WTC11 (cell line): ENCODE results near the gene A2ML1. TPM values are rescaled to one million over a fixed set of nuclear protein-coding genes. Genes with fewer than 3 reads are reported as not detected.

Experiments
- ATAC-seq: fragments of 200-7000 bp; cut with Tn5 transposase; 2 replicates; pipeline ENCODE4 v1.10.0; 2021; ENCODE audit warnings: mild to moderate bottlenecking, moderate library complexity
- CTCF ChIA-PET: fragments of 300-600 bp; sonication (Branson Sonifier 250); formaldehyde crosslinking; loops from one replicate; lab custom pipeline; 2021; ENCODE audit warnings: antibody characterized with exemption; lab: Charles Lee
- POLR2A ChIA-PET: fragments of 350-600 bp; sonication (Branson Sonifier 250); formaldehyde crosslinking; loops from one replicate; lab custom pipeline; 2021; ENCODE audit warnings: antibody characterized with exemption; lab: Charles Lee
- DNase-seq: peaks from one replicate; pipeline ENCODE4 v3.0.0; 2021; ENCODE audit warnings: low spot score
- H3K27ac Mint-ChIP-seq: 2 replicates; pipeline ENCODE4 v1.8.0; 2021; ENCODE audit warnings: mixed read lengths
- H3K27me3 Mint-ChIP-seq: 2 replicates; pipeline ENCODE4 v1.8.0; 2021; ENCODE audit warnings: low read depth, mild to moderate bottlenecking, moderate library complexity, mixed read lengths
- H3K36me3 Mint-ChIP-seq: 2 replicates; pipeline ENCODE4 v1.8.0; 2021; ENCODE audit warnings: mixed read lengths
- H3K4me1 Mint-ChIP-seq: 2 replicates; pipeline ENCODE4 v1.8.0; 2022; ENCODE audit warnings: mixed read lengths
- H3K4me3 Mint-ChIP-seq: 2 replicates; pipeline ENCODE4 v1.8.0; 2021; ENCODE audit warnings: mild to moderate bottlenecking, moderate library complexity, mixed read lengths
- H3K9me3 Mint-ChIP-seq: 2 replicates; pipeline ENCODE4 v1.8.0; 2021; ENCODE audit warnings: mixed read lengths
- CREM ChIP-seq: sonication (generic); formaldehyde crosslinking; IDR thresholded peaks from 2 replicates; pipeline ENCODE4 v1.8.1; 2022; ENCODE audit warnings: mild to moderate bottlenecking, missing genetic modification reagents, moderate library complexity
- CTCF ChIP-seq: fragments of 200-600 bp; IDR thresholded peaks from 2 replicates; pipeline ENCODE4 v1.8.0; 2022; ENCODE audit warnings: antibody characterized with exemption
- FOXP4 ChIP-seq: sonication (generic); formaldehyde crosslinking; IDR thresholded peaks from 2 replicates; pipeline ENCODE4 v1.8.0; 2022; ENCODE audit warnings: mild to moderate bottlenecking, missing genetic modification reagents
- HMGA2 ChIP-seq: fragments of 250-450 bp; sonication (Bioruptor Pico); IDR thresholded peaks from 2 replicates; pipeline ENCODE4 v1.4.0; 2021; ENCODE audit warnings: mild to moderate bottlenecking, moderate library complexity
- JUN ChIP-seq: sonication (generic); formaldehyde crosslinking; IDR thresholded peaks from 2 replicates; pipeline ENCODE4 v1.8.0; 2023; ENCODE audit warnings: mild to moderate bottlenecking, missing genetic modification reagents
- NFATC4 ChIP-seq: fragments of 250-450 bp; sonication (Bioruptor Pico); IDR thresholded peaks from 2 replicates; pipeline ENCODE4 v1.9.0; 2021; ENCODE audit warnings: mild to moderate bottlenecking
- NFE2L1 ChIP-seq: sonication (generic); formaldehyde crosslinking; IDR thresholded peaks from 2 replicates; pipeline ENCODE4 v1.8.1; 2023; ENCODE audit warnings: missing genetic modification reagents
- NR1H2 ChIP-seq: sonication (generic); formaldehyde crosslinking; IDR thresholded peaks from 2 replicates; pipeline ENCODE4 v1.9.0; 2021; ENCODE audit warnings: mild to moderate bottlenecking, moderate library complexity, missing genetic modification reagents
- NR3C1 ChIP-seq: sonication (generic); formaldehyde crosslinking; conservative IDR thresholded peaks from 2 replicates; pipeline ENCODE4 v1.8.1; 2023; ENCODE audit warnings: low read depth, mild to moderate bottlenecking, missing genetic modification reagents
- RORB ChIP-seq: fragments of 250-450 bp; sonication (Bioruptor Pico); IDR thresholded peaks from 2 replicates; pipeline ENCODE4 v1.9.0; 2021; ENCODE audit warnings: mild to moderate bottlenecking
- SMAD4 ChIP-seq: sonication (generic); formaldehyde crosslinking; IDR thresholded peaks from 2 replicates; pipeline ENCODE4 v1.8.0; 2022; ENCODE audit warnings: mild to moderate bottlenecking, missing genetic modification reagents
- SOX15 ChIP-seq: fragments of 250-450 bp; sonication (Bioruptor Pico); IDR thresholded peaks from 2 replicates; pipeline ENCODE4 v1.9.0; 2021; ENCODE audit warnings: mild to moderate bottlenecking
- TEAD4 ChIP-seq: sonication (generic); formaldehyde crosslinking; IDR thresholded peaks from 2 replicates; pipeline ENCODE4 v1.8.0; 2022; ENCODE audit warnings: mild to moderate bottlenecking, missing genetic modification reagents
- TP53 ChIP-seq: sonication (generic); formaldehyde crosslinking; IDR thresholded peaks from 2 replicates; pipeline ENCODE4 v1.8.1; 2023; ENCODE audit warnings: mild to moderate bottlenecking, missing genetic modification reagents
- USF1 ChIP-seq: sonication (generic); formaldehyde crosslinking; IDR thresholded peaks from 2 replicates; pipeline ENCODE4 v1.8.0; 2022; ENCODE audit warnings: mild to moderate bottlenecking, missing genetic modification reagents
- ZBTB43 ChIP-seq: sonication (generic); formaldehyde crosslinking; IDR thresholded peaks from 2 replicates; pipeline ENCODE4 v1.8.1; 2023; ENCODE audit warnings: mild to moderate bottlenecking, missing genetic modification reagents
- ZNF232 ChIP-seq: sonication (generic); formaldehyde crosslinking; IDR thresholded peaks from 2 replicates; pipeline ENCODE4 v1.8.0; 2022; ENCODE audit warnings: mild to moderate bottlenecking, missing genetic modification reagents
- ZNF281 ChIP-seq: sonication (generic); formaldehyde crosslinking; IDR thresholded peaks from 2 replicates; pipeline ENCODE4 v1.8.0; 2023; ENCODE audit warnings: mild to moderate bottlenecking, missing genetic modification reagents
- ZNF396 ChIP-seq: fragments of 250-450 bp; sonication (Bioruptor Pico); IDR thresholded peaks from 2 replicates; pipeline ENCODE4 v1.8.0; 2021; ENCODE audit warnings: mild to moderate bottlenecking, moderate library complexity, borderline replicate concordance
- total RNA-seq: library from RNA; stranded (reverse); gene quantifications from 3 replicates; pipeline ENCODE4 v1.2.3, GENCODE V29; 2021

Gene A2ML1
- total RNA-seq, 1 experiment from 2014 or later = 10.5 TPM

- H3K27ac Mint-ChIP-seq = no peak overlapping the region
- DNase-seq = no peak
- peaks cover 25% of the 10 kb centered on the region for H3K9me3 Mint-ChIP-seq
- H3K36me3 Mint-ChIP-seq = peaks cover 21% of the 10 kb centered on the region
- CTCF ChIA-PET = no interaction called here
- TF ChIP-seq NFATC4 (no peak), JUN (CRISPR knock-in tag) (no peak), NFE2L1 (CRISPR knock-in tag) (no peak), CREM (no peak), ZNF232 (CRISPR knock-in tag) (no peak), NR1H2 (no peak), RORB (no peak), ZNF396 (CRISPR knock-in tag) (no peak), NR3C1 (no peak), TP53 (CRISPR knock-in tag) (no peak), FOXP4 (CRISPR knock-in tag) (no peak), SMAD4 (no peak), TEAD4 (CRISPR knock-in tag) (no peak), ZBTB43 (CRISPR knock-in tag) (no peak)
- TF ChIP-seq, all 79 proteins: peak for 0
- POLR2A ChIA-PET = no interaction called here
- no peak for ATAC-seq
- no peaks in the 10 kb centered on the region; the same call in 1 of the 2 replicates for H3K27me3 Mint-ChIP-seq
- H3K4me3 Mint-ChIP-seq = no peak overlapping the region
- peaks cover 14% of the 10 kb centered on the region for H3K4me1 Mint-ChIP-seq
Observed at GRCh38 chr12:8887285-8887715, 64.9 kb downstream of the A2ML1 start.

- Mint-ChIP-seq H3K27me3 (no peaks in the 10 kb centered on the region), H3K4me1 (peaks cover 20% of the 10 kb centered on the region)
- POLR2A ChIA-PET = interaction anchor here (0.9 to 1.5 kb wide), 5 partner anchors 16 to 233 kb away, joined by 3 to 8 read pairs (median 3); no protein-coding TSS in a partner anchor
- TF ChIP-seq CTCF (peak; percentile 87), SOX15 (CRISPR knock-in tag) (no peak), USF1 (no peak), ZNF281 (CRISPR knock-in tag) (no peak), HMGA2 (CRISPR knock-in tag) (no peak)
- TF ChIP-seq, all 79 proteins: peak for 1
- Mint-ChIP-seq H3K4me3 (peak overlapping the region; percentile 68), H3K36me3 (peaks cover 15% of the 10 kb centered on the region), H3K9me3 (peaks cover 10% of the 10 kb centered on the region), H3K27ac (peak overlapping the region; percentile 68)
- CTCF ChIA-PET = interaction anchor here (0.5 to 3.3 kb wide), 58 partner anchors 8 to 456 kb away, joined by 3 to 74 read pairs (median 5); partner anchors contain the start of genes A2ML1, M6PR, PHC1 and RIMKLB
- peak; percentile 72 for DNase-seq
- ATAC-seq = peak; percentile 95
Observed at GRCh38 chr12:8890313-8891085, 68.1 kb downstream of the A2ML1 start.
